Stimulated activated CD4-positive, alpha-beta T cell treated with anti-CD3 and anti-CD28 coated beads, Interleukin-1b, Interleukin-23, amount 100 ng/mL, for 48 hours (primary cell): ENCODE measurements around the gene UBE2J2.
"Not testable (repeated sequence)": the region's sequence is repeated elsewhere in the genome, so short reads cannot be mapped to it uniquely, and the experiment has no call there.

Experiments
- DNase-seq: peaks from one replicate; pipeline ENCODE4 v3.0.0-alpha.2; 2020

UBE2J2 gene

GRCh38 chr1:1273512-1274298 lies at the start of gene UBE2J2:
Gene UBE2J2 (minus strand): TSS chr1:1273854. CDS start chr1:1267992, 5,862 bp downstream.
- DNase-seq: peak; percentile 95

GRCh38 chr1:1322952-1323351 lies 49.3 kb upstream of the UBE2J2 start:
- DNase-seq: no peak

- DNase-seq: no peak
These were observed 48.8 kb upstream of the UBE2J2 start for GRCh38 chr1:1322418-1322817.

GRCh38 chr1:1321477-1321876 lies 47.8 kb upstream of the UBE2J2 start:
- DNase-seq: no peak

GRCh38 chr1:1320666-1321448 lies 47.2 kb upstream of the UBE2J2 start:
- DNase-seq: no peak

GRCh38 chr1:1319646-1319941 lies 45.9 kb upstream of the UBE2J2 start:
- DNase-seq: no peak

- DNase-seq: no peak
These were observed 45.4 kb upstream of the UBE2J2 start for GRCh38 chr1:1318777-1319645.

GRCh38 chr1:1318131-1318652 lies 44.5 kb upstream of the UBE2J2 start:
- DNase-seq: no peak

- no peak for DNase-seq
These were observed 43.8 kb upstream of the UBE2J2 start for GRCh38 chr1:1317420-1317819.

GRCh38 chr1:1316199-1316598 lies 42.5 kb upstream of the UBE2J2 start:
- not testable (repeated sequence) for DNase-seq

- no peak for DNase-seq
These were observed 41.8 kb upstream of the UBE2J2 start for GRCh38 chr1:1315435-1315954.

GRCh38 chr1:1314678-1315335 lies 41.2 kb upstream of the UBE2J2 start:
- DNase-seq: no peak

- DNase-seq: no peak
These were observed 40.6 kb upstream of the UBE2J2 start for GRCh38 chr1:1314237-1314586.

GRCh38 chr1:1313500-1314236 lies 40.0 kb upstream of the UBE2J2 start:
- no peak for DNase-seq

GRCh38 chr1:1312450-1313314 lies 39.0 kb upstream of the UBE2J2 start:
- no peak for DNase-seq

GRCh38 chr1:1311107-1312104 lies 37.8 kb upstream of the UBE2J2 start:
- no peak for DNase-seq

GRCh38 chr1:1310476-1311053 lies 36.9 kb upstream of the UBE2J2 start:
- no peak for DNase-seq

GRCh38 chr1:1310109-1310385 lies 36.4 kb upstream of the UBE2J2 start:
- no peak for DNase-seq
